ENCODE measurements around the gene SND1.

The SND1 gene

DNA sequence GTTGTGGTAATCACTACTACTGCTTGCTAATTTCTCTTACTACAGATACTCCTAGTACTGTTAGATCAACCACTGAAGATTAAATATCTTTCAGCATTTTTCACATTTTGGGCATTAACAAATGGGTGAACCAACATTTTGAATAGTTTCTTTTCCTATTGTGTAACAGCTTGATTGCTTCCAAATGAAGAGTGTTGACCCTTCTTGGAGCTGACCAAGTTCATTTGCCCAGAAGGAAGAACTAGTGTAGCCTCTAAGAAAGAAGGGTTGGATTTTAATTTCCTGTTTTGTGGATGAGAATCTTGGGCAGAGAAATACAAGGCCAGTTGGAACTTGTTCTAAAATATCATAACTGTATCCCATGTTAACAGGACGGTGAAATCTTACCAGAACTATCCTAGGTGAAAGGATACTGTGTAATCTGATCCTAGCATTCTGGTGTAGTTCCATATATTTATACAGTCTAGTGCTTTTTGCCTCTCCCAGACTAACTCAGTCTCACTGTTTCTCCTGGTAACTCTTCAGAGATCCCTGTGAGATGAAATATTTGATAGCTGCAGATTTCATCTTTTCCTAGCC lies 37.3 kb downstream of the SND1 start:
- DNase-seq = no peak

DNA sequence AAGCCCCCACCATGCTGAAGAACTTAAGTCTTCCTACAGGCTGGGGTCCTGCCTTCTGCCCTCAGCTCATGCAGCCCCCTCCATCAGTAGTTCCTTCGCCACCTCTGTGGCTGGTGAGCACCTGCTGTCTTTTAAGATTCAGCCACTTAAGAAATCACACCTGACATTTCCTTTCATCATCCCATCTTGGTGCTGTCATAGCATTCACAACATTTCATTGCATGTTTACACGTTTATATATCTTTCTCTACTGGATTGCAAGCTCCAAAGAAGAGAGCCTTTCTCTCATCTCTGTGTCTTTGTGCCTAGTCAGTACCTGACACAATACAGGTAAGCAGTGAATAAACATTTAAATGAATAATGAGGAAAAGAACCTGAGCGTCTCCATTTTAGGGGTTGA lies 38.3 kb downstream of the SND1 start:
- no peak for DNase-seq

DNA sequence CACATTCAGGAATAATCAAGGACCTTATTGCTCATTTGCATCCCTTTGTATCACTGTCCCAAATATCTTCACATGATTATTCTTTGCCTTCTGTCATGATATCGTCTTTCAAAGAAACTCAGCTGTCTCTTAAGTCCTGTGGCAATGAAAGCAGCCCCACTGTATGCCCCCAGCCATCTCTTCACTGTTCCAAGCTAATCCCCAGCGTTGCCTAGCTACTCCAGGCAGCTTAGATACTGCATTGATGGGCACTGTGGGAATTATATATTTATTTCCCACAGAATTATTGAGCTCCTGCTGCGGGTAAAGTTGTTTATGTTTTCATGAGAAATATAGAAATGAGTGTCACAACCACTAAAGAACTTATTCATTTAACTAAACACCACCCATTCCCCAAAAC lies 38.8 kb downstream of the SND1 start:
- DNase-seq = no peak

DNA sequence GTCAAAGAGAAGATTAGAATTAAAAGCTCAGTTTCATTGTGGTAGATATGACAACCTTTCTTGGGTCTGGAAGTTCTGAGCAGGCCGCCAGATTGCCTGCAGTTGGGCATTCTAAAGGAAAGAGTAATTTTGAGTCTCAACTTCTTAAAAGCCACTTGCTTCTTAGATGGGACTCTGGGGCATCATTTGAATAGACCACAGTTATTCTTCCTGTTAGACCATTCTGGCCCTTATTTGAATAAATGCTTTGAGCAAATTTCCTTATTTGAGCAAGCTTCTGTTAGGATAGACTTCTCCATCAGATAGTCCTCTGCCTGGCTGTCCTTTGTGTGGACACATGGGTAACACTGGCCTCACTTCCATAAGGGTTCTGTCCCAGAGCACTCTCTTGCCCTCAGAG lies 40.2 kb downstream of the SND1 start:
- no peak for DNase-seq

DNA sequence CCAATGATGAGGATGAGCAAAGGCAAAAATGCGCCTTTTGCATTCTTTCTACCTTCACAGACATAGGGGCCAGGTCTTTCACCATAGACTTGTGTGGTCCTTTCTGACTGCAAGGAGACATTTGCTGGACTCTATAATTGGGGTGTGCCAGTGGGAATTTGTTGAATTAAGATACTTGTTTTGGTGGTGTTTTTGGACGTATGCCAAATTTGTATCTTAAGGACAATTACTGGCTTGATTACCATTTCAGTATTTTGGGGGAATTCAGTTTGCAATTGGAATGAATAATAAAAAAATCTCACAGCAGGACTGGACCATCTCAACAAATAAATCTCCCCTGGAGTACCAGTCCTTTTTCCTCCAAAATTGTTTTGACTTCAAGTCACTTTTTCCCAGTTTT lies 47.9 kb downstream of the SND1 start:
- no peak for DNase-seq

DNA sequence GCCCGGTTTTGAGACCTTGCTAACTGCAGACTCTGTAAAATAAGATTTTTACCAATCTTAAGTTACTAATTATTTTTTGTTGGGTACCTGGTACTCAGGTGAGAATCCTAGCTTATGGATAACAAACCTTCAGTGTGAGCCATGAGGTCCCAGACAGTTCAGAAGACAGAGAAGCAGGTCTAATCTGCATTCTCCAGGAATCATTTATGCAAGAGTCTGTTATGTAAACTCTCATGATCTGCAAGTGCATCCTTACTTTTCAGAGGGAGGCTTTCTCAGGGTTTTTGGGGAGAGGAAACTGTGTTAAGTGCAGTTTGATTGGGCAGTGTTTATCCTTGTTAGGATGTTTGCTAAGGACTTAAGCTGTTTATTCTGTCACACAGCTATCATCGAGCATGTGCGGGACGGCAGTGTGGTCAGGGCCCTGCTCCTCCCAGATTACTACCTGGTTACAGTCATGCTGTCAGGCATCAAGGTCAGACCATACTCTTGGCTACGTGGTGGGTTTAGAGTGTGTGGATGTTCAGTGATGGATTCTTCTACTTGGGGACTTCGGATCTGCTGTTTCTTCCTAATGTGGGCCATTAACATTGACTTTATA lies 50.2 kb downstream of the SND1 start:
- DNase-seq = no peak

DNA sequence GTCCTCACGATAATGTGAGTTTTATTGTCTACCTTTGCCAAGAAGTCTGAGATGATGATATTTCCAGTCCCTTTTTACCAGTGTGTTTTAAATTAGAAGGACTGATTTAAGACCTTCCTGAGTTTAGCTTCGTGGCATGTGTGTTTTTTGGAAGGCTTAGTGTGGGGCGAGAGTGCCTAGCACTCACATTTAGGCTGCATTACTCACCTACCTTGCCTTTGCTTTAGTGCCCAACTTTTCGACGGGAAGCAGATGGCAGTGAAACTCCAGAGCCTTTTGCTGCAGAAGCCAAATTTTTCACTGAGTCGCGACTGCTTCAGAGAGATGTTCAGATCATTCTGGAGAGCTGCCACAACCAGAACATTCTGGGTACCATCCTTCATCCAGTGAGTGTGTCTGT lies 50.9 kb downstream of the SND1 start:
- no peak for DNase-seq

DNA sequence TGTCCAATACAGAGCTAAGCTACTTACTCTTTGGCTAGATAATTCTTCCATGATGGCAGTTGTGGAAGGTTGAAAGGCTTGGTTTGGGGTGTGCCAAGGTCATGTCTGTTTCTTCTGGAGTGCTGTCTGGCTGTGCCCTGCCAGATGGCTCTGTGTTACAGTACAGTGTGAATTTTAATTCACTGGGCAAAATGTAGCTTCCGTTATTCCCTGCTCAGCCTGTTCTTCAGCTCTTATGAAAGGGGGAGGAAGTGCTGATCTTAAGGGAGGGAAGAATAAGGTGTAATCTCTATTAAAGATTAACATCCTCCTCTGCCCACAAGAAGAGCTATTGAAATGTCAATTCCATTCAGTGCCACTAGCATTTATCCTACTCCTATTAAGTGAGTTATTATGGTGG lies 52.2 kb downstream of the SND1 start:
- no peak for DNase-seq

DNA sequence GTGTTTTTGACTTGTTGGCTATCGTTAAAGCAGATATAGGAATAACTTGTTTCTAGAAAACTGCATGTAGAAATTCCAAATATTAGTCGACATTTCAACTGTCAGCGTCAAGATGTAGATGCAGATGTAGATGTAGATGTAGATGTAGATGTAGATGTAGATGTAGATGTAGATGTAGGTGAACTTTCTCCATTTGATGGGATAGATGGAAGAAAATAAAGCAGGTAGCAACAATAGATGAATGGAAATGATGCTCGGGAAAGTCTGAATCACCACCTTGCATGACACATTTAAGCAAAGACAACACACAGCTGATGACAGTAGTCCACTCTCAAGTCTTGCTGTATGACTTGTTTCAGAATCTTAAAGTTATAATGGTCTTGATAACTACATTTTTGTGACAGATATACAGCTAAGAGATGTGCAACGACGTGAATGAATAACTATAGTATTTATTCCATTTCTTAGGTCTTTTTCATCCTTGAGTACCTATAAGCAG lies 53.5 kb downstream of the SND1 start:
- no peak for DNase-seq

DNA sequence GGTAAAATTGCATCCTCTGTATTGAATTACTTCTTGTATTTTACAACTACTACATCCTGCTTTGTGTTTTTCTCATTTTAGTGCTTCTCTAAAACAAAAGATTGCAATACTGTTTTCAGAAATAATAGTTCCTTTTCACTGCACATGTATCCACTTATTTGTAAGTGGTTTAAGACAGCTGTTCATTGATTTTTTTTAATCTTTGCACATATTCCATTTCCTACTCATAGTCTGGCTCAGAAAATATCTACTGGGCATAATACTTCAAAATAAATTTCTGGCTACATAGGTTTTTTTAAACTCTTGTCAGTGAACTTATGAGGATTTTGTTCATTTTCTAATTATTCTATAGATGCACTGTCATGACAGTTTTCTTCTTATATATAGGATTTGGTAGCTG lies 54.8 kb downstream of the SND1 start:
- DNase-seq = no peak

DNA sequence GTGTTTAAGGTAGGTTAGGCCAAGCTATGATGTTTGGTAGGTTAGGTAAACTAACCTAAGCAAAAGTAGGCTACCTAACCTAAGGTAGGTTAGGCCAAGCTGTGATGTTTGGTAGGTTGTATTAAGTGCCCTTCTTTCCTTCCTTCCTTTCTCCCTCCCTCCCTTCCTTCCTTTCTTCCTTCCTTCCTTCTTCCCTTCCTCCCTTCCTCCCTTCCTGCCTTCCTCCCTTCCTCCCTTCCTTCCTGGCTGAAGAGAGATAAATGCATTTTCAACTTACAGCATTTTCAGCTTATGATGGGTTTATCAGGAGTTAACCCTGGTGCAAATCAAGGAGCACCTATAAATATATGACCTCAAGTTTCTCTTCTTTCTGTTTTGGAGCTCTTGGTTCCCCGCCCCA lies 56.2 kb downstream of the SND1 start:
- DNase-seq = no peak

DNA sequence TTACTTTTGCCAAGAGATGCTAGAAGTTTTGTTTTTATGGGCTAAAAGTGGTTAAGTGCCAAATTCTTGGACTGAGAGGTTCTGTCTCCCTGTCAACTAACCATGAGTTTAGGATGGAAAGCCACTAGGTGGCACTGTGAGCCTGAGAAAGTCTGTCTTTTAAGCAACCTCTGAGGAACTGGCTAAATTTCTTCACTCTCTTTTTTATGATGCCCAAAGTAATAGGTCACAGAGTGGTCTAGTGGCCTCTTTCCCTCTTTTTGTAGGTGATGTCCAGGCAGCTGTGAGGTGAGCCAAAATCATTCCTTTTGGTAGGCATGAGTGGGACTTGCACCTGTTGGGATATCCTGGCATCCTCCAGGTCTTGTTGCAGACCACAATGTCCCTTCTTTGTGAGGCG lies 56.8 kb downstream of the SND1 start:
- DNase-seq = peak; percentile 10

DNA sequence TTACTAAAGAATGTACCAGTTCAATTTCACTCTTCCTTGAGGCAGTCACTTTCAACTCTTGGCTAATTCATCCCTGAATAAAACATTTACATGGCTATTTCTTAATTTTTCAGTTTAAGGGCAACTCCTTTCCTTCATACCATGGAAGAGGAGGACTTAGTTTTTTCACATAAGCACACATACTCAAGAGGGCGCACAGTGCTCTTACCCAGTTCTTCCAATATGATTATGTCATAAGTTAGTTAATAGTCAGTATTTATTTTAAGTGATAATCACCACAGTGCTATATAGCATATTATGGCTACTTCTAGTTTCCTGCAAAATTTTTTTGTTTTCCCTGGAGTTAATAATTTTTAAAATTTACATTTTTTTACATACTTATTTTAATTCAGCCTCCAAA lies 58.6 kb downstream of the SND1 start:
- no peak for DNase-seq

DNA sequence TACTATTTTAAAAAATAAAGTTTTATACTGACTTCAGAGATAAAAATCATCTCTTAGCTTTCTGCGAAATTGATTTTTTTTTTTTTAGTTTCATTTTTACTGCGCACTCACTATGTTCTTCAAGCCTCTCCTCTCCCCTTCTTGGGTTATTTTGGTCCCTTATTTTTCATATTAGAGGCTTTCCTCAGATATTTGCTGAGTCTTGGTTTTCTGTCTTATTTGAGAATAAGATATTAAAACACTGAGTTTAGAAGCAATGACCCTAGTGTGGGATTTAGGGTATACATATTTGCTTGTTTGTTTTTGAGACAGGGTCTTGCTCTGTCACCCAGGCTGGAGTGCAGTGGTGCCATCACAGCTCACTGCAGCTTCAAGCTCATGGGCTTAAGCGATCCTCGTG lies 59.9 kb downstream of the SND1 start:
- DNase-seq = no peak

DNA sequence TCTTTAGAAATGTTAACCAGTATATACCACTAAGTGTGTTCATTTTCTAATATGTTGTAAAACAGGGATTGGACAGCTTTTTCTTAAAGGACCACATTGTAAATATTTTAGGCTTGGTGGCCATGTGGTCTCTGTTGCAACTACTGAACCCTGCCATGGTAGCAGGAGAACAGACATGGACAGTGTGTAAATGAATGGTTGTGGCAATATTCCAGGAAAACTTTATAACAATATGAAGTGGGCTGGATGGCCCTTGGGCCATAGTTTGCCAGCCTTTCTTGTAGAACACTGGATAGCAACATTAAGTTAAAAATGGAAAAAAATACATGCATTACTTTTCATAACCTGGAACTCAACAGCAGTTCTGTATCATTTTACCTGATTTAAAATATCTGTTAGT lies 61.0 kb downstream of the SND1 start:
- no peak for DNase-seq

DNA sequence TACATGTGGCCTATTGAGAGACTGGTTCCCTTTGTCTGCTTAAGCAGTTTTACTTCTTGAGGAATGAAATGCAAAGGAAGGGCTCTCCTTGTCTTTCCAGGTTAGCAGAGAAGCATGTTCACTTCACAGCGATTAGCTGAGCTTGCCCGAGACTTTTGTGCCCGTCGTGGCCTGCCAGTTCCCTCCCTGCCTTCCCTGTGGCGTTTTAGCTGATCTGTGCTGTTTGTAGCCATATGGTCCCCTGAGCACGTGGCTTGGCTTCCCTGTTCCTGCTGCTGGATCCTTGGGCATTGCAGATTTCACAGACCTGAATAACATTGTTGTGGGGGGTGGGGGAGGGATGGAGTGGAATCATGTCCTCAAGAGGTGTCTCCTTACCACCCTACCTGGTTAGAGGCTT lies 61.8 kb downstream of the SND1 start:
- no peak for DNase-seq

DNA sequence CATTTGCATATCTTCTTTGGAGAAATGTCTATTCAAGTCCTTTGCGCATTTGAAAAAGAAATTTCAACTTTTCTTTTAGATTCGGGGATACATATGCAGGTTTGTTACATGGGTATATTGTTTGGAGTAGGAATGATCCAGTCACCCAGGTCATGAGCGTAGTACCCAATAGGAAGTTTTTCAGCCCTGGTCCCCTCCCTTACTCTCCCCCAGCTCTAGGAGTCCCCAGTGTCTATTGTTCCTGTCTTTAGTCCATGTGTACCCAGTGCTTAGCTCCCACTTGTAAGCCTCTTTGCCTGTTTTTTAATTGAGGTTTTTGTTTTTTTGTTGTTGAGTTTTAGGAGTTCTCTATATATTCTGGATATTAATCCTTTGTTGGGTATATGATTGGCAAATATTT lies 63.3 kb downstream of the SND1 start:
- DNase-seq = no peak

DNA sequence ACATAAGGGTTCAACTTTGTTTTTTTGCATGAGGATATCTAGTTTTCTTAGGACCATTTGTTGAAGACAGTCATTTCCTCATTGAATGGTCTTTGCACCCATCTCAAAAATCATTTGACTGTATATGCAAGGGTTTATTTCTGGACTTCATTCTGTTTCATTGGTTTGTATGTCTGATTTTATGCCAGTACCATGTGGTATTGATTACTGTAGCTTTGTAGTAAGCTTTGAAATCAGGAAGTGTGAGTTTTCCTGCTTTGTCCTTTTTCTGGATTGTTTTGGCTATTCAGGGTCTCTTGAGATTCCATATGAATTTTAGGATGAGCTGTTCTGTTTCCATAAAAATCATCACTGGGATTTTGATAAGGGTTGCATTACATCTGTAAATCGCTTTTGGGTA lies 63.9 kb downstream of the SND1 start:
- no peak for DNase-seq

DNA sequence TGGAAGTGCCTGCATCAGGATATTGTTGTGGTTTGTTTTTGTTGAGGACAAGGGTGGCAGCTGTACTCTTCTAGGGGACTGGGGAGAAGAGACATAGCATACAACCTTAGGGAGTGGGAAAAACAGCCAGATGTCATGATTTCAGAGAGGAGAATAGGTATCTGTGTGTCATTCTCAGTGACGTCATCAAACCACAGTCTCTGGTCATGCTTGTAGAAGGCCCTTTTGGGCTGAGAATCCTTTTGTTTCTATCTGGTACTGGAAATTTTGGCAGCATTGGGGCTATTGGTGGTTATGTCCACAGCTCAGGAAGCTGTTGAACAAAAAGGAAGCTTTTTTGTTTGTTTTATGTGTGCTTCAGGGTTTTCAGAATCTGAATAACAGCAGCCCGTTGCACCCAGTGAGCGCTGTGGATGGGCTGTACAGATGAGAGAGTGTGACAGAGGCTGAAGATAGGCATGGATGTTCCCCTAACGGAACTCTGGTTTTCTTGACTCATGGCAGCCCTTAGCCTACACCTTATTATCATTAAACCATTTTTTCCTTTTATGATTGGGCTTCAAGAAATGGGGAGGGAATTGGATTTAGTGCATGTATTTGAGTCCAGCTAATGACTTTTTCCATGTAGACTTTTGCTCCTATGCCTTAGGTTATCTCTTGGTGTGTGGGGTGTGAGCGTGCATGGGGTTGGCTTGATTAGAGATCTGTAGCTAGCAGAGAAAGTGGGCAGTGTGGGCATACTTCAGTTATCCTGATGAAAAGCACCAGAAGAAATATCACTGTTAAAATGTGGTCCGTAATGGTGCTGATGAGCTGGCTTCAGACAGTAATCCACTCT lies 65.7 kb downstream of the SND1 start:
- no peak for DNase-seq

DNA sequence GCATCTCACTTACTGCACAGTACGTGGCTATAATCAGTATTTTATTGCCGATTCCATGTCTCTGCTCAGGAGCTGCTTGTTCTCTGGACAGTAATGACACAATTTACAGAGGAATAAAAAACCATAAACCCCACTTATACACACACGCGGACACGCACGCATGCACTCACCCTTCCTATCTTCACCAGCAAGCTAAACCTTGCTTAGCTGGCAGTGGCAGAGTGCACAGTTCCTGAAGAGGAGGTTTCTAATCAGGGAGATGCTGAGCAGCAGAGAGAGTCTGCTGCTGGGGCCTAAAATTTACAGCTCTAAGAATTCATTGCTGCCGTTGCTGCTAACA lies 66.3 kb downstream of the SND1 start:
- DNase-seq = no peak

DNA sequence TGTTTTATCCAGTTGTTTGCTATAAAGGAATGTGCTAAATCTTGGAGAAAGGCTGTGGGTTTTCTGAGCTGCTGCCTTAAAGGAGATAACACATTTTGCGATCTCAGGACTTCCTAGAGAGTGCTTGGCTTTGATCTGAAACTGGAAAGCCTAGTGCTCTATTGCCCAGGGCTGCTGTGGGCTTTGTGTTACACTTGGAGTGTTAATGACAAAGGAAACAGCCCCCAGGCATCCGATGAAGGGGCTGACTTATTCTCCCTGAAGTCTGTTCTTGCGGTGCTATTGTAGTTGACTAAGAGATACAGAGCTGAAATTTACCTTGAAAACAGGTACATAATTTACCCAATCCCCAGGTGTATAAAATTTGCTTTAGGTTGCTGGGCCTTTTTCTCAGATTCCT lies 74.5 kb downstream of the SND1 start:
- no peak for DNase-seq

DNA sequence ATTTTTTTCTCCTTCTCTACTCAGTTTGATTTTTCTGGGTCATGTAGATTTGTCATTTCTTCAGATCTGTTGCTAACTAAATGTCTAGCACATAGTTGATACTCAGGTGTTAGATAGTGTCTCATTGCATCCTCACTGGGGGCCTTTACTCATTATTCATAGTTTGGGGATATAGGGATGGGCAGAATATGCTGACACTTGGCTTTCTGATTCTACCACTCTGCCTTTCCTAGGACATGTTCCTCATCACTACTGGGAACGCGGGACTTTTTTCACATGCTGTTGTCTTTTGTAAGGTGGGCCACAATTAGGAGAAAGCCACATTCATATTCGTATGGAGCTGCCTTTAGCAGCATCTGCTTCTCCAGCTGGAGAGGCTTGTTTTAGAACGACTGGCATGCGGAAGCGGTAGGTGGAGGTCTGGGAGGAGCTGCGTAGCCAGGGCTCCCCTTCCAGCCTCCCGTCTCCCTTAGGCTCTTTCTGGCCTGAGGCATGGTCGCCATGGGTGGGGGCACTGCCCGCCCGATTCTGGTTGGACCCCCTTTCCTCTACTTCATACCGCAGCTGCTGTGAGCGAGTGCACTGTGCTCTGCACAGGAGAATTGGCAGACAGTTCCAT lies 78.8 kb downstream of the SND1 start:
- DNase-seq = no peak

DNA sequence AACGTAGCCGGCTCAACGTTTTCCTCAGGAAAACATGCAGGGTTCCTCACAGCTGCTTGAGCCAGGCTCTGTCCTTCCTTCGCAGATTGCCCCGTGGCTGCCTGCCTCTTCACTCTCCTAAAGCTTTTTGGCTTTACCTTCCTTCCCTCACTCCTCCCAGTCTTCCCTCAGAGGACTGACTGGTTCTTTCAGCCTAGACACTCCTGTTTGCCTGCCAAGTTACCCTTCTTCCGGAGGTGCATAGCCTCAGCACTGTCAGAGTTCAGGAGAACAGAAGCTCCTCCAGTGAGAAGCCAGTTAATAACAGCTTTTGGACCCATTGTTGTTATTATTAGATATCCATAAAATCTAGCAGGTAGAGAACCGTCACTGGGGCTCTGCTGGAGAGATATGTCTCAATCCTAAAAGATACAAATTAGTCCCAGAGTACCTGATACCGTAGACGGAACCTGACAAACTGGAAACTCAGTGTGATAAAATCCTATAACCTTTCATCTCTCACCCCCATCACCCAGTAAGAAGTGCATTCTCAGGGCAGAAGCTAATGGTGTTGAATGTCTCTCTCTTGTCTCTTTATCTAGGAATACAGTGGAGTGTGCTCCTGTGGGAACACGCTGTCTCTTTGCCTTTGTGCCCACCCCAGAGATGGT lies 79.6 kb downstream of the SND1 start:
- DNase-seq = no peak

DNA sequence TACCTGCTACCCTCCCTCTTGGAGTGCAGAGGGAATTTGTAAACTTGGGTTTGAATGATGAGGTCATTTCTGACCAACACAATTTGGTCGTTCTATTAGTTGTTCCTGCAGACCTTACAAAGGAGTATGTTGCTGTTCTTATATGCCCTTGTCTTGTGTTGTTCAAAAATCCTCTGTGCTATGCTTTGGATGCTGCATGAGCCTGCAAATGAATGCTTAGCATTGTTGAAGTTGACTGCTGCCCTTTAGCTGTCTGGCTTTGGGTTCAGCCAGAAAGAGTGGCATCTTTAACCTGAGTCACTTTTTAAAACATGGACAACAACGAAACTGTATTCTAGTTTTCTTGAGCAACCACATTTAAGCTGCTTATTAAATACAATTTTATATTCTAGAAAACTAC lies 80.3 kb downstream of the SND1 start:
- DNase-seq = no peak

Measured in GOT3 (cell line).